Measurements from ENCODE around the gene CNDP1. TPM values are rescaled to one million over a fixed set of nuclear protein-coding genes. Genes with fewer than 3 reads are reported as not detected.
"Not testable (repeated sequence)": the region's sequence is repeated elsewhere in the genome, so short reads cannot be mapped to it uniquely, and the experiment has no call there.

The CNDP1 gene
- total RNA-seq, 4 donors from 2014 or later, result 0.08 to 2.4 TPM; not detected in 2

DNA sequence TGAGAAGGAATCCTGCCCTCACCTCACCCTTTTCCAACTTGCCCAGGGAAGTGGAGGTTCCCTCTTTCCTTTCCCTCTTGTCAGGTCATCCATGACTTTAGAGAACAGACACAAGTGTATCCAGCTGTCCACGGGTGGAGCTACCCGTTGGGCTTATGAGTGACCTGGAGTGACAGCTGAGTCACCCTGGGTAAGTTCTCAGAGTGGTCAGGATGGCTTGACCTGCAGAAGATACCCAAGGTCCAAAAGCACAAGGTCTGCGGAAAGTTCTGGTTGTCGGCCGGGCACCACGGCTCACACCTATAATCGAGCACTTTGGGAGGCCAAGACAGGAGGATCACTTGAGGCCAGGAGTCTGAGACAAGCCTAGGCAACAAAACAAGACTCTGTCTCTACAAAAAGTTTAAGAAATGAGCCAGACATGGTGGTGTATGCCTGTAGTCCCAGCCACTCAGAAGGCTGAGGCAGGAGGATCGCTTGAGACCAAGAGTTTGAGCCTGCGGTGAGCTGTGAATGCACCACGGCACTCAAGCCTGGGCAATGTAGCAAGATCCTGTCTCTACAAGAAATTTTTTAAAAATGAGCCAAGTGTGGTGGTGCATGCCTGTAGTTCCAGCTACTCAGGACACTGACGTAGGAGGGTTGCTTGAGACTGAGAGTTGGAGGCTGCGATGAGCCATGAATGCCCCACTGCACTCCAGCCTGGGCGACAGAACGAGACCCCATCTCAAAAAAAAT is 14.0 kb upstream of the CNDP1 start:
- WGBS, 2 donors, result 89 to 91% methylated on average over 14 of the region's 14 CpGs
- H3K4me3 ChIP-seq (ENCODE audit: low read depth, poor library complexity, severe bottlenecking), result no peak overlapping the region
- DNase-seq (ENCODE audit: low spot score in 2 of 2), result peak in 1 of 2 donors; percentile 60
- intact Hi-C loops (cut with DNase I; ENCODE audit: low total_unique reads), result no loop called here
- no peak for TF ChIP-seq POLR2A (IDR thresholded peaks at IDR 0.05)
- TF ChIP-seq, protein P1, sequence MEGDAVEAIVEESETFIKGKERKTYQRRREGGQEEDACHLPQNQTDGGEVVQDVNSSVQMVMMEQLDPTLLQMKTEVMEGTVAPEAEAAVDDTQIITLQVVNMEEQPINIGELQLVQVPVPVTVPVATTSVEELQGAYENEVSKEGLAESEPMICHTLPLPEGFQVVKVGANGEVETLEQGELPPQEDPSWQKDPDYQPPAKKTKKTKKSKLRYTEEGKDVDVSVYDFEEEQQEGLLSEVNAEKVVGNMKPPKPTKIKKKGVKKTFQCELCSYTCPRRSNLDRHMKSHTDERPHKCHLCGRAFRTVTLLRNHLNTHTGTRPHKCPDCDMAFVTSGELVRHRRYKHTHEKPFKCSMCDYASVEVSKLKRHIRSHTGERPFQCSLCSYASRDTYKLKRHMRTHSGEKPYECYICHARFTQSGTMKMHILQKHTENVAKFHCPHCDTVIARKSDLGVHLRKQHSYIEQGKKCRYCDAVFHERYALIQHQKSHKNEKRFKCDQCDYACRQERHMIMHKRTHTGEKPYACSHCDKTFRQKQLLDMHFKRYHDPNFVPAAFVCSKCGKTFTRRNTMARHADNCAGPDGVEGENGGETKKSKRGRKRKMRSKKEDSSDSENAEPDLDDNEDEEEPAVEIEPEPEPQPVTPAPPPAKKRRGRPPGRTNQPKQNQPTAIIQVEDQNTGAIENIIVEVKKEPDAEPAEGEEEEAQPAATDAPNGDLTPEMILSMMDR (IDR thresholded peaks at IDR 0.05), result no peak

- intact Hi-C loops (cut with DNase I; ENCODE audit: low total_unique reads), result no loop called here
- DNase-seq (ENCODE audit: low spot score in 2 of 2), result peak in 1 of 2 donors; percentile 62
- TF ChIP-seq, protein P1 (IDR thresholded peaks at IDR 0.05), result no peak
- TF ChIP-seq POLR2A (IDR thresholded peaks at IDR 0.05), result no peak
- no peak overlapping the region for H3K4me3 ChIP-seq (ENCODE audit: low read depth, poor library complexity, severe bottlenecking)
- WGBS, 2 donors, result 93 to 97% methylated on average over 15 of the region's 15 CpGs
These were observed 13.1 kb upstream of the CNDP1 start for GRCh38 chr18:74521068-74521725.

DNA sequence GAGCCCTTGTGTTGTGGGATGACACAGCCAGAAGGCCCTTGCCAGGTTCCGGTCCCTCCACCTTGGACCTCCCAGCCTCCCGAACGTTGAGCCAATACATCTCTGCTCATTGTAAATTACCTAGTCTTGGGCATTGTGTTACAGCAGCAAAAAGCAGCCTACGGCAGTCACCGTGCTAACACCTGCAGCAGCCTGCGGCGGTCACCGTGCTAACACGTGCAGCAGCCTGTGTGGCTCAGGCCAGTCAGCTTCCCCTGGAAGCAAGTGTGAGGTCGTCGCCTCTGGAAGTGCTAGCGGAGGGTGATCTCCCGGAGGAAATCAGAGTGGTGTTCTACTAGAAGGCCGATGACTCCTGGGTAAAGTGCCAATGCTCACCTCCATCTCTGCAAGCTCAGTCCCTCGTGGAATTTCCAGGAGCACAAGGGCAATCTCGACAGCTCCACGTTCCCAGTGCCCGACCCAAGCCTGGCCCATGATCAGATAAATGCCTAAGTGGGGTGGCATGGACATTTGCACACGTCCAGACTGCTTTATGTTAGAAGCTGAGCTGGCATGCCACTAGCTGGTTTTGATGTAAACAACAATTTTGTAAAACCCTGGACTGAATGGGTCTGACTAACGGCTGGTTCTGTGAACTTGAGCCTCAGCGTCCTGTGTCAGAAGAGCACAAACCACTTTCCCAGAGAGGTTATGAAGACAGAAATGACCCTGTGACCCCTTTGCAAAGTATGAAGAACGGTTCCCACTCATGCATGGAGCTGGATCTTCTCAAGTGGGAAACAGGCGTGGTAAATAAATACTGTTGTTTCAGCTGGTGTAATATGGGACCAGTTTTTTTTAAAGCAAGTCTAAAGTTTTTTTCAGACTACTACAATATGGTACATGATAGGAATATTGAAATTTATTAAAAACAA is 11.4 kb upstream of the CNDP1 start:
- H3K4me3 ChIP-seq (ENCODE audit: low read depth, poor library complexity, severe bottlenecking), result no peak overlapping the region
- peak in 1 of 2 donors; percentile 60 for DNase-seq (ENCODE audit: low spot score in 2 of 2)
- intact Hi-C loops (cut with DNase I; ENCODE audit: low total_unique reads), result no loop called here
- 87 to 92% methylated on average over 21 to 23 of the region's 23 CpGs for WGBS, 2 donors
- TF ChIP-seq, protein P1 (IDR thresholded peaks at IDR 0.05), result no peak
- TF ChIP-seq POLR2A (IDR thresholded peaks at IDR 0.05), result no peak

GRCh38 chr18:74524097-74524496 is 10.2 kb upstream of the CNDP1 start:
- TF ChIP-seq, protein P1 (IDR thresholded peaks at IDR 0.05), result no peak
- TF ChIP-seq POLR2A (IDR thresholded peaks at IDR 0.05), result no peak
- 28 to 43% methylated on average over 5 of the region's 5 CpGs for WGBS, 2 donors
- intact Hi-C loops (cut with DNase I; ENCODE audit: low total_unique reads), result no loop called here
- peak in 1 of 2 donors; percentile 52 for DNase-seq (ENCODE audit: low spot score in 2 of 2)
- H3K4me3 ChIP-seq (ENCODE audit: low read depth, poor library complexity, severe bottlenecking), result no peak overlapping the region

- 93 to 97% methylated on average over 7 of the region's 7 CpGs for WGBS, 2 donors
- intact Hi-C loops (cut with DNase I; ENCODE audit: low total_unique reads), result not testable (repeated sequence)
- DNase-seq (ENCODE audit: low spot score in 2 of 2), result peak in 1 of 2 donors; percentile 67
These were observed 9.4 kb upstream of the CNDP1 start for GRCh38 chr18:74524915-74525314.

DNA sequence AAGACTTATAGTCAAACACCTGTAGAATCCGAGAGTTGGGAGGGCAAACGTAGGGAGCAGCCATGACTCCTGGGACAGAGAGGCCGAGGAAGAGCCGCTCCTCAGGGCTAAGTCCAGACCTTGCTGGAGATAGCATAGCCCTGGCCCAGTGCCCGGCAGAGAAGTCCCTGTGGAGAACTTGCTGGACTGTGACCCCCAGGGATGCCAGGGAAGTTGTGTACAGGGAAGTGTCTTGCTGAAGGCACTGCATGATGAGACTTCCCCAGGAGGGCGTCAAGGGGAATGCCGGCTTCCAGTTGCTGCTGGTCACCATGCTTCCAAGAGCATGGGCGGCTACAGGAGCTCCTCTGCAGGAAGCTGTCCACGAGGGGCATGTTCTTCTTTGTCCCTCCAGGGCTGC is 8.6 kb upstream of the CNDP1 start:
- peak in 1 of 2 donors; percentile 40 for DNase-seq (ENCODE audit: low spot score in 2 of 2)
- intact Hi-C loops (cut with DNase I; ENCODE audit: low total_unique reads), result no loop called here
- WGBS, 2 donors, result 85 to 92% methylated on average over 9 of the region's 9 CpGs

More at GRCh38 chr18:74524915-74525314, 9.4 kb upstream of the CNDP1 start:
- not testable (repeated sequence) for H3K4me3 ChIP-seq (ENCODE audit: low read depth, poor library complexity, severe bottlenecking)

More for the DNA sequence above, 8.6 kb upstream of the CNDP1 start:
- TF ChIP-seq, protein P1 (IDR thresholded peaks at IDR 0.05), result no peak
- no peak for TF ChIP-seq POLR2A (IDR thresholded peaks at IDR 0.05)
- no peak overlapping the region for H3K4me3 ChIP-seq (ENCODE audit: low read depth, poor library complexity, severe bottlenecking)

All from lower leg skin (tissue), 4 donors.